Kidney tubule cell (primary cell): ENCODE results near the gene ZNF469.

Source experiments
- DNase-seq: peaks from one replicate; pipeline ENCODE4 v3.0.0-alpha.2; 2018; ENCODE audit warnings: low spot score

ZNF469 gene

GRCh38 chr16:88376835-88377726 is 5.7 kb upstream of the ZNF469 start:
- peak; percentile 13 for DNase-seq

- no peak for DNase-seq
These were observed 4.8 kb upstream of the ZNF469 start for GRCh38 chr16:88377961-88378360.

- DNase-seq = no peak
These were observed 4.4 kb upstream of the ZNF469 start for GRCh38 chr16:88378401-88378800.

- no peak for DNase-seq
These were observed 3.7 kb upstream of the ZNF469 start for GRCh38 chr16:88378836-88379693.

GRCh38 chr16:88379694-88380040 is 3.1 kb upstream of the ZNF469 start:
- no peak for DNase-seq

- DNase-seq = no peak
These were observed 2.7 kb upstream of the ZNF469 start for GRCh38 chr16:88380099-88380498.

GRCh38 chr16:88380619-88381018 is 2.1 kb upstream of the ZNF469 start:
- no peak for DNase-seq

GRCh38 chr16:88381820-88382451 is 823 bp upstream of the ZNF469 start:
- no peak for DNase-seq

GRCh38 chr16:88383401-88384221 is 852 bp downstream of the ZNF469 start:
- DNase-seq = peak; percentile 17

GRCh38 chr16:88384222-88385111 is 1.7 kb downstream of the ZNF469 start:
- DNase-seq = no peak

GRCh38 chr16:88385112-88385594 is 2.4 kb downstream of the ZNF469 start:
- DNase-seq = no peak

- DNase-seq = no peak
These were observed 3.4 kb downstream of the ZNF469 start for GRCh38 chr16:88385831-88386815.

- DNase-seq = no peak
These were observed 4.5 kb downstream of the ZNF469 start for GRCh38 chr16:88387180-88387765.

- peak; percentile 89 for DNase-seq
These were observed 5.3 kb downstream of the ZNF469 start for GRCh38 chr16:88387941-88388627.

GRCh38 chr16:88389191-88389590 is 6.4 kb downstream of the ZNF469 start:
- no peak for DNase-seq

- DNase-seq = no peak
These were observed 6.9 kb downstream of the ZNF469 start for GRCh38 chr16:88389621-88390160.

- DNase-seq = no peak
These were observed 7.5 kb downstream of the ZNF469 start for GRCh38 chr16:88390265-88390664.

- DNase-seq = no peak
These were observed 8.0 kb downstream of the ZNF469 start for GRCh38 chr16:88390735-88391134.
